ENCODE measurements around the gene ASIC2. TPM values are rescaled to one million over a fixed set of nuclear protein-coding genes. Genes with fewer than 3 reads are reported as not detected.
A peak's percentile ranks its signal among the peaks of the same experiment; 100 is the strongest.

Gene ASIC2
- total RNA-seq, 1 experiment from 2014 or later, result 4.1 TPM

- TF ChIP-seq REST (IDR thresholded peaks at IDR 0.05; ENCODE audit: insufficient read depth in 1 of 2, low read depth in 2 of 2, low read length in 1 of 2) (no peak), SIN3A (IDR thresholded peaks at IDR 0.05; ENCODE audit: borderline replicate concordance, insufficient read depth, low read depth, low read length) (no peak), POLR2AphosphoS5 (IDR thresholded peaks at IDR 0.05; ENCODE audit: low read depth, low read length) (no peak), TCF7L2 (IDR thresholded peaks at IDR 0.05; ENCODE audit: low read depth, low read length) (no peak), CTCF (IDR thresholded peaks at IDR 0.05) (no peak)
- no peaks in the 10 kb centered on the region for H3K36me3 ChIP-seq (ENCODE audit: control insufficient read depth, insufficient read depth, low read length)
- POLR2A ChIA-PET, result no interaction called here
- no peak for ATAC-seq
- CTCF ChIA-PET, result no interaction called here
- H3K9me3 ChIP-seq (ENCODE audit: control insufficient read depth, insufficient read depth, low read depth, low read length), result no peaks in the 10 kb centered on the region
- DNase-seq (ENCODE audit: low read depth, low spot score), result no peak
- intact Hi-C loops (cut with micrococcal nuclease; ENCODE audit: unreplicated experiment) (no loop called here), in situ Hi-C loops (cut with HindIII; ENCODE audit: low pct_unique_long_range_greater_than_20kb, low sequenced_read_pairs) (no loop called here)
- no peak overlapping the region for H3K4me3 ChIP-seq (ENCODE audit: low read depth in 2 of 2, low read length in 2 of 2)
- no peak overlapping the region for H3K27ac ChIP-seq (ENCODE audit: low read length)
- H3K27me3 ChIP-seq (ENCODE audit: control insufficient read depth, insufficient read depth, low read length), result peaks cover 29% of the 10 kb centered on the region
- no TSS peak for BruUV-seq (replicated peaks)
- H3K4me1 ChIP-seq (ENCODE audit: control insufficient read depth, insufficient read depth, low read length), result no peaks in the 10 kb centered on the region
Measured at GRCh38 chr17:33338242-33338641, 45.1 kb upstream of the ASIC2 start.

GRCh38 chr17:33335491-33336173 lies 42.5 kb upstream of the ASIC2 start:
- ChIA-PET CTCF (no interaction called here), POLR2A (no interaction called here)
- DNase-seq (ENCODE audit: low read depth, low spot score) (no peak), ATAC-seq (peak; percentile 51)
- TF ChIP-seq POLR2AphosphoS5 (IDR thresholded peaks at IDR 0.05; ENCODE audit: low read depth, low read length) (no peak), TCF7L2 (IDR thresholded peaks at IDR 0.05; ENCODE audit: low read depth, low read length) (no peak), REST (IDR thresholded peaks at IDR 0.05; ENCODE audit: insufficient read depth in 1 of 2, low read depth in 2 of 2, low read length in 1 of 2) (no peak), SIN3A (IDR thresholded peaks at IDR 0.05; ENCODE audit: borderline replicate concordance, insufficient read depth, low read depth, low read length) (no peak), CTCF (IDR thresholded peaks at IDR 0.05) (no peak)
- Histone ChIP-seq H3K9me3 (ENCODE audit: control insufficient read depth, insufficient read depth, low read depth, low read length) (no peaks in the 10 kb centered on the region), H3K4me1 (ENCODE audit: control insufficient read depth, insufficient read depth, low read length) (no peaks in the 10 kb centered on the region), H3K27ac (ENCODE audit: low read length) (no peak overlapping the region), H3K4me3 (ENCODE audit: low read depth in 2 of 2, low read length in 2 of 2) (no peak overlapping the region), H3K36me3 (ENCODE audit: control insufficient read depth, insufficient read depth, low read length) (no peaks in the 10 kb centered on the region), H3K27me3 (ENCODE audit: control insufficient read depth, insufficient read depth, low read length) (peaks cover 13% of the 10 kb centered on the region)
- in situ Hi-C loops (cut with HindIII; ENCODE audit: low pct_unique_long_range_greater_than_20kb, low sequenced_read_pairs), result no loop called here
- no TSS peak for BruUV-seq (replicated peaks)
- intact Hi-C loops (cut with micrococcal nuclease; ENCODE audit: unreplicated experiment), result no loop called here

Data from Panc1 (cell line).